ENCODE data around the gene MRPS27.
A peak's percentile ranks its signal among the peaks of the same experiment; 100 is the strongest.
"Not testable (repeated sequence)": the region's sequence is repeated elsewhere in the genome, so short reads cannot be mapped to it uniquely, and the experiment has no call there.

Gene MRPS27

GRCh38 chr5:72202331-72202825 is 117.7 kb downstream of the MRPS27 start:
- no peak for DNase-seq (ENCODE audit: low spot score)

GRCh38 chr5:72199681-72200080 is 120.4 kb downstream of the MRPS27 start:
- DNase-seq (ENCODE audit: low spot score): no peak

- no peak for DNase-seq (ENCODE audit: low spot score)
Measured at GRCh38 chr5:72197393-72197792, 122.6 kb downstream of the MRPS27 start.

- DNase-seq (ENCODE audit: low spot score): no peak
Measured at GRCh38 chr5:72195581-72195980, 124.5 kb downstream of the MRPS27 start.

GRCh38 chr5:72194846-72195245 is 125.2 kb downstream of the MRPS27 start:
- no peak for DNase-seq (ENCODE audit: low spot score)

- DNase-seq (ENCODE audit: low spot score): no peak
Measured at GRCh38 chr5:72191404-72191803, 128.6 kb downstream of the MRPS27 start.

GRCh38 chr5:72189146-72189545 is 130.9 kb downstream of the MRPS27 start:
- DNase-seq (ENCODE audit: low spot score): peak; percentile 24

GRCh38 chr5:72188166-72188565 is 131.9 kb downstream of the MRPS27 start:
- DNase-seq (ENCODE audit: low spot score): no peak

- no peak for DNase-seq (ENCODE audit: low spot score)
Measured at GRCh38 chr5:72187388-72188075, 132.5 kb downstream of the MRPS27 start.

- DNase-seq (ENCODE audit: low spot score): no peak
Measured at GRCh38 chr5:72185496-72186329, 134.3 kb downstream of the MRPS27 start.

- no peak for DNase-seq (ENCODE audit: low spot score)
Measured at GRCh38 chr5:72184408-72184807, 135.6 kb downstream of the MRPS27 start.

- DNase-seq (ENCODE audit: low spot score): no peak
Measured at GRCh38 chr5:72183101-72183520, 136.9 kb downstream of the MRPS27 start.

- no peak for DNase-seq (ENCODE audit: low spot score)
Measured at GRCh38 chr5:72182686-72183085, 137.4 kb downstream of the MRPS27 start.

- DNase-seq (ENCODE audit: low spot score): no peak
Measured at GRCh38 chr5:72180925-72181324, 139.1 kb downstream of the MRPS27 start.

GRCh38 chr5:72179816-72180440 is 140.1 kb downstream of the MRPS27 start:
- DNase-seq (ENCODE audit: low spot score): no peak

GRCh38 chr5:72179028-72179815 is 140.8 kb downstream of the MRPS27 start:
- peak; percentile 66 for DNase-seq (ENCODE audit: low spot score)

- DNase-seq (ENCODE audit: low spot score): peak; percentile 23
Measured at GRCh38 chr5:72177538-72177937, 142.5 kb downstream of the MRPS27 start.

GRCh38 chr5:72172786-72173185 is 147.3 kb downstream of the MRPS27 start:
- DNase-seq (ENCODE audit: low spot score): no peak

GRCh38 chr5:72171667-72172066 is 148.4 kb downstream of the MRPS27 start:
- no peak for DNase-seq (ENCODE audit: low spot score)

- DNase-seq (ENCODE audit: low spot score): not testable (repeated sequence)
Measured at GRCh38 chr5:72171181-72171580, 148.9 kb downstream of the MRPS27 start.

- DNase-seq (ENCODE audit: low spot score): no peak
Measured at GRCh38 chr5:72170101-72170500, 149.9 kb downstream of the MRPS27 start.

Data from kidney tubule cell (primary cell).